Thoracic aorta endothelial cell (primary cell): Measurements from ENCODE around the gene AMY1B. TPM values are rescaled to one million over a fixed set of nuclear protein-coding genes. Genes with fewer than 3 reads are reported as not detected.

Experiments used
- small RNA-seq: library from RNA; depleted of rRNA; stranded (forward); fragments of <200 nt; gene quantifications from one replicate; pipeline ENCODE3, GENCODE V24; 2012
- total RNA-seq: library from RNA; depleted of rRNA; stranded (reverse); fragments of >200 nt; gene quantifications from 2 replicates; pipeline ENCODE4 v1.2.3, GENCODE V29; 2012

Gene AMY1B
- total RNA-seq: not detected in 2 replicates

GRCh38 chr1:103696110-103696509 lies at the start of gene AMY1B:
AMY1B (minus strand) TSS chr1:103696210; CDS start chr1:103695639, 571 bp downstream.

DNA sequence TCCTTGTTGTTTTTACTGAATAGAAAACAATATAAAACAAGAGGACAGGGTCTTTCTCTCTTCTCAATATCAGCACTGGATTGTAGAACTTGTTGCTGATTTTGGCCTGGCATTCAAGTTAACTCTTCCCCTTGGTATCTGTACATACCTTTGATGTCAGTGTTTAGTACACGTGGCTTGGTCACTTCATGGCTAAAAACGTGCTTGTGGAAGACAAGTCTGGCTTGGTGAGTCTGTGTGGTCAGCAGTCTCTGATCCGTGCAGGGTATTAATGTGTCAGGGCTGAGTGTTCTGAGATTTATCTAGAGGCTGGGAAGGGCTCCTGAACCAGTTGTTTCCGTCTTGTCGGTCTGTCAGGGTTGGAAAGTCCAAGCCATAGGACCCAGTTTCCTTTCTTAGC lies 40.5 kb downstream of the AMY1B start, which contains the start of gene AMY1A:
TSS of gene AMY1A (plus strand) at position 301 of the 400 bp plus-strand sequence. CDS start 571 bp downstream, outside the sequence.

Small RNA genes lying within 50 kb of the gene (small RNA-seq; reads per million reads assigned to genes)
- gene AC105272.1: not detected

Other genes starting within 250 kb of the AMY1B start
- gene RNPC3, start 170.5 kb downstream of the AMY1B start, total RNA-seq: 21.0 and 22.3 TPM in 2 replicates
- gene AMY2B, start 124.6 kb downstream of the AMY1B start, total RNA-seq: 1.6 and 2.9 TPM in 2 replicates
- not detected in 2 replicates for gene AMY2A, start 78.8 kb downstream of the AMY1B start, total RNA-seq
- gene AMY1A, start 40.5 kb downstream of the AMY1B start, total RNA-seq: not detected in 2 replicates
- not detected in 2 replicates for gene AMY1C, start 53.7 kb upstream of the AMY1B start, total RNA-seq